Stimulated activated CD4-positive, alpha-beta T cell treated with anti-CD3 and anti-CD28 coated beads, Interleukin-2, amount 100 ng/mL, for 24 hours (primary cell): Measurements from ENCODE around the gene CCDC157.
A peak's percentile ranks its signal among the peaks of the same experiment; 100 is the strongest.
"Not testable (repeated sequence)": the region's sequence is repeated elsewhere in the genome, so short reads cannot be mapped to it uniquely, and the experiment has no call there.

Source experiments
- DNase-seq, 2 donors: peaks; one replicate each; pipeline ENCODE4 v3.0.0-alpha.2; 2020

Gene CCDC157

DNA sequence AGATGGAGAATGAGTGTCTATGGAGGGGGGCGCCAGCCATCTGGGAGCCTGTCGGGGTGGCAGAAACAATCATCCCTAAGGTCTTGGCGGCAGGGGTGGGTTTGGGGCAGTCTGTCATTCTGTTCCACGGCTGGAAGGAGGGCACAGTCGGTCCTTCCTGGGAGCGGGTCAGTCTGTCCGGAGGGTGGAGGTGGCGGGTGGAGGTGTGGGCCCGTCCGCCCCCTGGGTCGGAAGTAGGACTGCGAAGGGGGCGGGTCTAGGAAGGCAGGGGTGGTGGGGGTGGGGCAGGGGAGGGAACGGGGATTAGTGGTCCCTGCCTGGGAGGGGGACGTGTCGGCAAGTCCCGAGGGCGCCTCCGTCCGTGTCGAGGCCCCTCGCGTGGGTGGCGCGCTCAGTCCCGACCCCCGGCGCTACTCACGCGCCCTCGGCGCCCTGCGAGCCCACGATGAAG, 30.5 kb upstream of the CCDC157 start:
- DNase-seq, result peak in 1 of 2 donors; percentile 41

DNA sequence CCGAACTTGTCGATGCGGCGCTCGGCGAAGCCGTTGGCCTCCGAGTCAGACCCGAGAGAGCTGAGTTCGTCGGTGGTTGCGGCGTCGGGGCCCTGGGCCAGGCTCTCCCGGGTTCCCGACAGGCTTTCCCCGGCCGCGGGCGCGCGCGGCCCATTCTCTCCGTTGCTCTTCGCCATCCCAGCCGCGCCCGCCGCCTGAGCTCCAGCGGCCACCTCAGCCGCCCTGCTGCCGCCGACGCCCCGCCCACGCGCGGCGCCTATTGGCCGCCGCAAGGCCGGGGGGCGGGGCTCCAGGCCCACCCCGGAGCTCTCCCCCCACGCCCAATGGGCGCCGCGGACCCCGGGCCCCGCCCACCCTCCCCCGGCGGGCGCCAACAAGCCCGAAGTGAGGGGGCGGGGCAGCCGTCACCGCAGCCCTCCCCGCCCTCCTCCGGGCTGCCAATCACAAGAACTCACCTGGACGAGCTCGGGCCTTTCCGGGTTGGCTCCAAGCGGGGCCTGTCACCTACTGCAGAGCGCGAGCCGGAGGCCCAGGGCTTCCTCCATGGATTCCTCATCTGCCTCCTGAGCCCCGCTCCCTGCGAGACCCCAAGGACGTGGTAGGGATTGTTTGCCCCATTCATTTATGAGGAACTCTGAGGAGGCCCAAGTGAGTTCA, 30.0 kb upstream of the CCDC157 start, which contains the start of gene TBC1D10A:
Gene TBC1D10A, minus strand, starts transcription at position 236 of the 657 bp plus-strand sequence. Its CDS starts 60 bp downstream, at position 176.
- peak; percentile 91 to 93 for DNase-seq

DNA sequence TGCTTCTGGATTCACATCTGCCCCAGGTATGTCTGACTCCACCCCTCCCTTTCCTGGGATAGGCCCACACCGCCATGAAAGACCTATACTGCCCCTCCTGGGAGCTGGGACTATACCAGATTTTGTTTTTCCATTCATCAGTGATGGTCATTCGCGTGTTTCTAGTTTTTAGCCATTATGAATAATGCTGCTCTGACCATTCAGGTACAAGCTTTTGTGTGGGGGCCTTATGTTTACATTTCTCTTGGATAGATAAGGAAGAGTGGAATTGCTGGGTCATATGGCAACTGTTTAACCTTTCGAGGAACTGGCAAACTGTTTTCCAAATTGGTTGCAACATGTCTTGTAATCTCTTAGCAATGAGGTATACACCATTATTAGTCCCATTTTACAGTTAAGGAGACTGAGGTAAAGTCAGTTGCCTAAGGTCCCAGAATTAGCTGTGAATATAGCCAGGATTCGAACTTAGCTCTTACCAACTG, 28.9 kb upstream of the CCDC157 start:
- no peak for DNase-seq

DNA sequence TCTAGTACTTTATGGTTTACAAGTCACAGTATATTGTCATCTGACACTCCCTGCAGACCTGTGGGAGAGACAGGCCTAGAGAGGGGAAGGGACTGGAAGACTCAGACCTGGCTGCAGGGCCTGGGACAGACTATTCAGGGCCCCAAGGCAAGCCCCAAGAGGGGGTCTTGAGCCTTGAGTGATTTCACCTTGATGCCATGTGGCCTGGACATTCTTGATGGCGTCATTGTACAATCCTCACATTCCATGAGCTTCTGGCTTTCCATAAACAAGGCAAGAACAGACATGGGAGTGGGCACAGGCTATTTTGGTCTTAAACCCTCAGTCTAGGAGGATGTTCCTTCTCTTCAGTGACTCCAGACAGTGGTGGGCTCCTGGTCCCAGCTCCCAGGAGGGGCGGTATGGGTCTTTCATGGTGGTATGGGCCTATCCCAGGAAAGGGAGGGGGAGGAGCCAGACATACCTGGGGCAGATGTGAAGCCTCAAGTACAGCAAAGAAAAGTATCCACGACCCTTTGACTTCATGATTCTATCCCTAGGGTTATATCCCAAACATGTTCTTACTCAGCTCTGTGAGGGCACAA, 28.2 kb upstream of the CCDC157 start:
- DNase-seq, result no peak

DNA sequence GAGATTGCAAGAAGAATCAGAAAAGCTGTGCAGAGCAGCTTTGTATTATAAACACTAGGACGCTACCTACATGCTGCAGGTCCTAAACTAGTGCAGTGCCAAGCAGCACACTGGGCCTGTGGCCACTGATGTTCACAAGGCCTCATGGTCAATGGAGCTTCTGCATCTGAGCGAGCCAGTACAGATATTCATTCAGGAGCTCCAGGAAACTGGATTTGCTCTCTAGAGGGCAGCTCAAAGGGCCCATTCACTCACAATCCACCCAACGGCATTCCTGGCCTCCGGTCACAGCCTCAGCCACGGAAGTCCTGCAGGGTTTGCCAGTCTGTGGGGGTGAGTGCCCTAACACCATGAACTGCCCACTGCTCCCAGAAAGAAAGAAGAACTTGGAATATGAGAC, 24.3 kb upstream of the CCDC157 start:
- no peak for DNase-seq

DNA sequence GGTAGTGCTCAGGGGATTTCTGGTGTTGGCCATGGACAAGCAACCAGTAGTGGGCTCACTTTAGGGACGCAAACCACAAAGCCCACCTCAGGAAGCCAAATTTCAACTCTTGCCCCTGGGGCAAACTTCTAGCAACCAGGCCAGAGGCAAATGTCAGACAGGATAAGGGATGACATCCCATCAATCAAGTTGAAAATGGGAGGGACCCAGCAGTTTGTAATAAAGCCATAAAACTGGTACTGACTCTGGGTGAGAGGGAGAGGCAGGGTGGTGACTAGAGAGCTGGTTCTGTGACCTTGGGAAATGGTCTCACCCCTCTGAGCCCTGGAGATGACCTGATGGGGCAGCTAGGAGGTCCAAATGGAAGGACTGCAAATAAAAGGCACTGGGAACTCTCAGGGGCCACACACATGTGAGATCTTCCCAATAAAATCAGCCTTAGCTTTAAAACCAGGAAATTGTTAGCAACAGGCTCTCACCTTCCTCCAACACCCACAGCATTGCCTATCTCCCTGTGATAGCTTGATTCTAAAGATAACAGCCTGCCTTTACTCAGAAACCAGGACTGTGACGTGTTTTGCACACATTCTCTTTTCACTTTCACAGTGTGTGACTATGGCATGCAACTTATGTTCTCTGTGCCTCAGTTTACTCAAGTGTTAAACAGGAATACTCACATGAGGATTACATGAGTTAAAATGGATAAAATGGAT, 23.7 kb upstream of the CCDC157 start:
- no peak for DNase-seq

DNA sequence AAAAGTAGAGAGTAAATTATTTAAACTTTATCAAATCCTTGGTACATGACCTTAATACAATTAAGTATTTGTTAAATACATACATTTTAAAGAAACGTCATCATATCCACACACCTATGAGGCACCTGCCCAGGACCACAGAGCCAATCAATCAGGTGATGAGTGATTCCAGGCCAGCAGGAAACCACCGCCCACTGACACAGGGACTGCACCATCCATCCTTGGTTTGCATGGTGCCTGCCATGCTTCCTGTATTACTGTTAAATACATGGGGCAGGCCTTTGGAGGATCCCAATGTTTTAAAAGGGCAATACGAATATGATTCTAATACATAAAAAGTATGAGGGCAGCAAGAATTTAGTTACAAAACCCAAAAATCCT, 23.1 kb upstream of the CCDC157 start:
- DNase-seq, result peak in 1 of 2 donors; percentile 25

DNA sequence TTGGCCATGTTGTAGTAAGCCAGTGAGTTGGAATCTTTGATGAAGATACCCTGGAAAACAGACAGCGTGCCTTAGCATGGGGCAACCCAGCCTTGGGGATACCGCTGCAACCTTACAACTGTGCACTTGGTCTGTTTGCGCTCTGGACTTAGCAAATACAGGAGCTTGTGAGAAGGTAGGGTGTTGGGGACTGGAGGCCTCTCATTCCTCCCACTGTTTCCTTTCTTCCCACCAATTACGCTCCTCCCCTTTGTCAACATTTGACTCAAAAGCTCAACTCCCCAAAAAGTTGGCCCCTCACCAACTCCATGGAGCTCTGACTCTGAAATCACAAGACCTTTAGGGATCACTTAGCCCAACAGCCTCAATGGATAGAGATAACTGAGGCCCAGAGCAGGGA, 22.2 kb upstream of the CCDC157 start:
- DNase-seq, result no peak

DNA sequence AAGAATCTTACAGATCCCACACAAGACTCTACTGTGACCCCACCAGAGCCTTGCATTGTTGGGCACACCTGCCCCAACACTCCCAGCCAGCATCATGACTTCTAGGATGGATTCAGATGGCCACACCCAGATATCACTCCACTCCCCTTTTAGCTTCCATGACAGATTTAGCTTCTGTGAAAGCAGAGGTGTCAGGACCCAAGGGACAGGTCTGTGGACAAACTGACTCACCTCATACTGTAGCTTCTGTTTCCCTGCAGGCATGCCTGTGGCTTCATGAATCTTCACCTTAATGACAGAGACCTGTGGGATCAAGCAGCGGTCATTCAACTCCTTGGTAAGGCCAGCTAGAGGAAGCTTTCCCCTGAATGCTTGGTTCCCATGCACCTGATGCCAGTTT, 21.6 kb upstream of the CCDC157 start:
- DNase-seq, result no peak

DNA sequence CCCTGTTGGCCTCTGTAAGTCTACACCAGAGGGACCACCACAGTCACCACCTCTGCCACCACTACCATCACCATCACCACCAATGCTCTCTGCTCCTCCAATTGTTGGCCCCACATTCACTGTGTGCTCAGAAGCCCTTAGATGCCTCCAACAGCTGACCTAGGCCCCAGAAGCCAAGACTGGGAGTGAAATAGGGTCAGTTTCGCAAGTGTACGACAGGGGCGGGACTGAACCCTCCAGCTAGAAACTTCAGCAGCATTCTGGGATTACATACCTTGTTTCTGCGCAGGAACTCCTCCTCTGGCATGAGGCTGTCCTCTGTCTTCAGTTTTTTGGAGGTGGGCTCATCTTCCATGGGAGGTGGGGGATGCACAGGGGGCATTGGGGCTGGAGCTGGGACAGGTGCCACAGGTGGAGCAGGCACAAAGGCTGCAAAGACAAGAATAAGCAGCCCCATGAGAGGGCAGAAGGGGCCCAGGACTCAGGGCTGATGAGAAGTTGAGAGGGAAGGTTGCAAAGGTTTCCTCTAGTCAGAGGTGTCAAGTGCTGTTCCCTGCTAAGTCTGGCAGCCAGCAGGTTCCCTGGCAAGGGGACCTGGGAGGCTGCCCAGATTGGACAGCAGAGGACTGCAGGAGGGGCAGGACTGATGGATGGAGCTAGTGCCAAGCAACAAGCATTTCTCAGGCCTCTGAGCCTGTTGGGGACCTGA, 19.9 kb upstream of the CCDC157 start:
- DNase-seq, result no peak

DNA sequence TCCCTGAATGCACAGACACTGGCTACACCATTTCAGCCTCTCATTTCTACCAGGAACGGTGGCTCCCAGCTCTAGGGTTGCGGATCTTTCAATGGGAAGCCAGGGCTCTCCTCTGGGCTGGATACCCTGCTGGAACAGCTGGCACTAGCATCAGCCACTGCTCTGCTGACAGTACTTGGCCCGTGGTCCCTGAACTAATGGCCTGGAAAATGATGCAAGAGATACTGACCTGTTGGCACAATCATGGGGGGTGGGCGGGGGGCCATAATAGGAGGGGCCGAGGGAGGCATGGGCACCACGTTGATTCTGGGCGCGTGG, 19.4 kb upstream of the CCDC157 start:
- no peak for DNase-seq

DNA sequence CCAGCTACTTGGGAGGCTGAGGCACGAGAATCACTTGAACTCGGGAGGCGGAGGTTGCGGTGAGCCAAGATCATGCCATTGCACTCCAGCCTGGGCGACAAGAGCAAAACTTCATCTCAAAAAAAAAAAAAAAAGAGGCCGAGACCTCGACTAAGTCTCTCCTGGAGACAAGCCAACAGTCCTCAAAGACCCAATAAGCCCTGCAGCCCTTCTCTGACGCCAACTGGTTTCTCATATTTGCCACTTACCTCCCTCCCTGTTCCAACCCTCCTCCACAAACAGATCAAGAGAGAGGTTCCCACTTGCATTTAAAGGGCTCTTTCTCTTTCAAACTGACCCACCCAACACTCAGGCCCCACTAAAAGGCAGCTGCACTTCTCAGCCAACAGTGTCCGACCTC, 18.5 kb upstream of the CCDC157 start:
- not testable (repeated sequence) for DNase-seq

DNA sequence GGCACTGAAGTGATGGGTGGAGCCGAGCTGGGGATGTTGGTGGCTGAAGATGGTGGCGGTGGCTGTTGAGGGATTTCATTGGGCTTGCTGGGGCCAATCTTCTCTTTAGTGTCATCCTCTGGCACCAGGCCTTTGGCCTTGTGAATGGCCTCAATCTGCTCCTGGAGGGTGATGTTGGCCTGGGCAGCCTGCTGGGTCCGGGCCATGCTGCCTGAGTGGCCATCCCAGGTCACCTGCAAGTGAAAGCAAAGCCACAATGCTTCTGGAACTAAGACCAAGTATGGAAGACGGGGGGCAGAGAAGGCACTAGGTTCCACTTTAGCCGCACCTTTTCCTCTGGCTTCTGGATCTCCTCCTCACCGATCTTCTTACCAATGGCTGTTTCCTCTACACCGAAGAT, 18.0 kb upstream of the CCDC157 start:
- DNase-seq, result no peak

DNA sequence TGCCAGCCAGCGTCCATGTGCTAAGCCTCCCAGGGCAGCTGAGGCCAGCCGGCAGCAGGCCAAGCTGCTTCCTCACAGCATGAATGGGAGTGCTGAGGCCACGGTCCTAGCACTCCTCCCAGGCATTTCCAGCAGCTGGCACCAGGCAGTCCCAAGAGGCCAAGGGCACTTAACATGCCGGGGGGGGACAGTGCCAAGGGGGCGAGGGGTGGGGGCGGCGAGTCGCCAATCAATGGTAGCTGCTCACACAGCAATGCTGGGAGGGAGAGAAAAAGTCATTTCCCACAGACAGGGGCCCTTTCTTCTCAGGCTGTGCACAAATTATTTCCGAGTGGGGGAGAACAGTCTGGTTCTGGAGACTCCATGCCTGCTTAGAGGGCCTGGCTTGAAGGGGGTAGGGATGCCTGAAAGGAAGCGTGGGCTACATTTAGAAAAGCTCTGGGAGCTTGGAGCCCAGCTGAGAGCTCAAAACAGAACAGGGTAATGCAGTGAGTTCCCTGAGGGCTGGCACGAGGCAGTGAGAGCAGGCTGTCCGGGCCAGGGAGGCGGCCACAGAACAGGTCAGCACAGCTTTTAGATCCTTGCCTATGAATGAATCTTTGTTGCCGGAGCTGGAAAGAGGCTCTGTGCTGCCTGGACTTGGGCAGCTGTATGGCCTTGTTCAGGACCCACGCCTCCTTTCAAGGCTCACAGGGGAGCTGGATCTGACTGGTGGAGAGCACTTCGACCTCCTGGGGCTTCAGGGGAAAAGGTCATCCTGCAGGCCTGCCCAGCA, 15.7 kb upstream of the CCDC157 start:
- DNase-seq, result no peak

DNA sequence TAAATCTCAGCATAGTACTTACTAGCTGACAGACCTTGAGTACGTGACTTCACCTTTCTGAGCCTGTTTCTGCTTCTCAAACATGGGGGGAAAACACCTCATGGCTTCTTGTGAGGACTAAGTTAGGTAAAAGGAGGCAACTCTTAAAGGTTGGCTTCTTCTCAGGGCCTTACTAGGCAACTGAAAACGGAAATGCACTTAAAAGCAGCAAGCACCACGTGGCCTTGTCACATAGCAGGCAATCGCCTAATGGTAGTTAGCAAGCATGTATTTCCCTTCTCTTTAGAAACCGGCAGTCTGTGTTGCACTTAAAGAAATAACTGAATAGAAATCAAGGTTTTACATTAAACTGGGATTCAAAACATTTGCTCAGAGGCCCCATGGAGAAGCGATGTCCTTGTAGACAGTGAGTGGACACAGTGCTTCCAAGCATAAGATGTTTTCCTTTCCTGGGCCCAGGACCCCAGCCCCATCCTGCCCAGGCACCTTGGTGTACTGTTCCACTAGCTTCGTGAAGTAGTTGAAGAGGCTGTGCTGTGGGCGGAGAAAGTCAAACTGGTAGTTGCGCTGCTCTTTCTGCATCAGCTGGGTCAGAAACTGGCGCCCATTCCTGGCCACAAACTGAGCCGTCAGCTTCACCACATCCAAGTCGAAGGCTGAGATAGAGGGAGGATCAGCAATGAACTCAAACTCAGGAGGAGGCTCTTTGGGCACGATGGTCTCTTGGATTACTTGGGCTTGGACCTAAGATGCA, 12.2 kb upstream of the CCDC157 start:
- DNase-seq, result peak; percentile 41 to 51

DNA sequence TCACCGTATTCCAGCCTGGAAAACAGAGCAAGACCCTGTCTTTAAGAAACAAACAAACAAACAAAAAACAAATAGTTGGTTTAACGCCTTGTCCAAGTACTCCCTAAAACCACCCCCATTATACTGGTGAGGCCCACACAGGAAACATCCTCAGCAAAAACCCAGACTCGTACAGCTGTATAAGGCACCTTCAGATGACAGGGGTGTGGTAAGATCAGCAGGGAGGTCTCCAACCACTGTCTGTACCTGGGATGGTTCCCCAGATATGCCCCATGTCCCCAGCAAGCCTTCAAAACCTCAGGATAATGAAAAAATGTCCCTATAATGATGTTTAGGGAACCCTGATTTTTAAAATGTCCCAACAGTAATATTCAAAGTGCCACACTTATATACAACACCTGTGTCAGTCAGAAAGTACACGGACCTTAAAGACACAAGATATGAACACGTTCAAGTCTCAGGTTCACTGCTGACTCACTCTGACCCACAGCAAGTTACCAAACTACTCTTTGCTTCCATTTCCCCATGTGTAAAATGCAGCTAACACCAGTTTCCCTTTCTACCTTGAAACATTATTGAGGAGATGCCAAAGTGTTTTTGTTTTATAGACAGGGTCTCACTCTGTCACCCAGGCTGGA, 9.4 kb upstream of the CCDC157 start:
- no peak for DNase-seq

DNA sequence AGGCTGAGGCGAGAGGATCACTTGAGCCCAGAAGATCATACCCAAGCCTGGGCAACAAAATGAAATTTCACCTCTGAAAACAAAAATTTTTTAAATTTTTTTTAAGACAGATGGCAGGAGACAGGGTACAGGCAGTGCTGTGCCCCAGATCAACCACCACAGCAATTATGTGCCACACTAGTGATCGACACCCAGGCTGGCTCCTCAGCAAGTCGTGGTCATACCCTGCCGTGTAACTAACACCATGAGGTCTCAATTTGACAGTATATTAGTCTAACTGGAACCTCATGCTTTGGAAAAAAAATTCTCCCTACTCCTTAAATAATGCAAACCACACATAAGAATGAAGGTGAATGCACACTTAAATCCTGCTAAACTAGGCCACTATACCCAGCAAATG, 8.4 kb upstream of the CCDC157 start:
- no peak for DNase-seq

DNA sequence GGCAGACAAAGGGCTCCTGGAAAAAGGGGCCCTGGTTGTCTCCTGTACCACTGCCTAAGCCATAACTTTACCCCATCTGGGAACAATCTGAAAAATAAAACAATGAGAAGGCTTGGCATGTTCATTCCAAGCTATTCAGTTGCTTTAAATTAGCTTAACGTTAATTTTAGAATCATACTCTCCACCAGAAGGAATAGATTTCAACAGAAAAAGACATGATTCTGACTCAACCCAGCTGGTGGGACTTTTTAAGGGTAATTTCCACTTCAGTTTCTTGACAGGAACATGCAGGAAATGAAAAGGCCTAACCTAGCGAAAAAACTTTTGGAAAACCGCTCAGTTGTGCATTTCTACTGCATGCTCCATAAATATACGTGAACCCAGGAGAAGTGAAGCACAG, 8.0 kb upstream of the CCDC157 start:
- no peak for DNase-seq

DNA sequence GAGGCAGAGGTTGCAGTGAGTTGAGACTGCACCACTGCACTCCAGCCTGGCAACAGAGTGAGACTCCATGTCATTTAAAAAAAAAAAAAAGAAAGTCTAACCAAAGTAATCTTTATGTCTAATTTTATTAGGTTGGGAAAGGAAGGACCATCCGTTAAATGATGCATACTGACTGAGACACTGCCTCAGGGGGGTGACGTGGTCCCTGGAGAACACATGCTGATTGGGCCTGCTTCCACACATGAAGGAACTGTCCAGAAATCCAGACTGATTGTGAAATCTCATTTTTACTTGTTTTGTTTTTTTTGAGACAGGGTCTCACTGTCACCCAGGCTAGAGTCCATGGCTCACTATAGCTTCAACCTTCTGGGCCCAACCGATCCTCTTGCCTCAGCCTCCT, 5.6 kb upstream of the CCDC157 start:
- DNase-seq, result no peak

DNA sequence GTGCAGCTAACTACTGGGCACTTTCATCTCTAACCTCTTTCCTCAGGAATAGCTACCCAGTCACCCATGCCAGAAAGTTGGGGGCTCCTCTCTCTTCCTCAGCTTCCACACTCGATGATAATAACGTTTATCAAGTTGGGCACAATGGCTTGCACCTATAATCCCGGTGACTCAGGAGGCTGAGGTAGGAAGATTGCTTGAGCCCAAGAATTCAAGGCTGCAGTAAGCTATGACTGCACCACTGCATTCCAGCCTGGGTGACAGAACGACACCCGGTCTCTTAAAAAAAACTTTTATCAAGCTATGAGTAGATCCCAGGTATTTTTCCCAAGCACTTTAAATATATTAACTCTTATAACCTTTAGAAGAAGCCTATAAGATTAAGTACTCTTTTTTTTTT, 2.2 kb upstream of the CCDC157 start:
- DNase-seq, result no peak

DNA sequence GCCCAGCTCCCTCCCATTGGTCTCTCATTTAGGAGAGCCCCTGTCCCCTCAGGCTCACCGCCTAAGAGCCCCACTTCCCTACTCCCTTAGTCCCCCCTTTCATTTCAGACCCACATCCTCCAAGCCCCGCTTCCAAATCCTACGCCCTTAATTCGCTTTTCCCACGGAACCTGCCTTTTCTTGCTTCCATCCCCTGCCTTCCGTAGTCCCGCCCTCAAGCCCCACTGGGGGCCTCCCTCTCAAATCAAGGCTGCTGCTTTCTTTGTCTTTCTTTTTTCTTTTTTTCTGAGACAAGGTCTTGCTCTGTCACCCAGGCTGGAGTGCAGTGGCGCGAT, 396 bp downstream of the CCDC157 start:
- no peak for DNase-seq
